GM18907 (cell line): Measurements from ENCODE around the gene LARP4B.

ENCODE experiments used
- ATAC-seq: cut with Tn5 transposase; IDR thresholded peaks from one replicate; pipeline ENCODE4 v1.9.1; 2021; ENCODE audit warnings: mild to moderate bottlenecking, moderate library complexity; ENCODE audit not compliant: unreplicated experiment

LARP4B gene

DNA sequence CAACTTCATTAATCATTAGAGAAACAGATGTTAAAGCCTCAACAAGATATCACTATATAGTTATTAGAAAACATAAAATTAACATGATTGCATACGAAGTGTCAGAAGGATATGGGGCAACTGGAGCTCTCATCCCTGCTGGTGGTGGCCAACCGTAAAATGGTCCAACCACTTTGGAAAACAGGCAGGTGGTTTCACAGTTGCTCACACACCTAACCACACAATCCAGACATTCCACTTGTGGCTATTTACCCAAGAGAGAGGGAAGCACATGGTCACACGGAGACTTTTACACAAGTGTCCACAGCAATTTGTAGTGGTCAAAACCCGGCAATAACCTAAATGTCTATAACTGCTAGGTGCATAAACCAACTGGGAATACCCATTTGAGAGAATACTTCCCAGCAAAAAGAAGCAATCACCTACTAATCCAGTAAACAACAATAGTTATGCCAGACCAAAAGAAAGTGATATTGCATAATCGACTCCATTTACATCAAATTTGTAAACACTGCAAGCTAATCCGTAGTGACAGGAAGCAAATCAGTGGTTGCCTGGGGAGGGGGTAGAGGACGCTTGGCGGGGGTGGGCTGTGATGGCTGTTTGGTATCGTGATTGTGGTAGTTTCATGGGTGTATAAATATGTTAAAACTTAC lies 91.8 kb downstream of the LARP4B start:
- ATAC-seq = no peak

GRCh38 chr10:836782-837181 lies 94.7 kb downstream of the LARP4B start:
- ATAC-seq = no peak

- ATAC-seq = no peak
These were observed 97.0 kb downstream of the LARP4B start for GRCh38 chr10:834493-834892.

DNA sequence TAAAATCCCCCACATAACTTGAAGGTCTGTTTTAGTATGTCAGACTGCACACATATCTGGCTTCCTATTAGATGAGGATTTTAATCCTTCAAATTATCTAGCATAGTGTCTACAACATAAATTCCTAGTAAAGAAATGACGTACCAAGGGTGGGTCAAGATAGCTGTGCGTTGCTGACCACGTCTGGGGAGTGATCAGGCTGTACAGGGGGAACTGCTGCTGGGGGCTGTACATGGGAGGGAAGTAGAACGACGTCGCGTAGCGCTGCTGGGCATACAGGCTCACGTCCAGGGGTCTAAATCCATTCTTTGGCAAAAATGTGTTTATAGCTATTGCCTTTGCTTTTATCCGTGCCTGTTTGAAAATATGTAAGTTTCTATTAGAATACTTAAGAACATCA lies 102.3 kb downstream of the LARP4B start:
- ATAC-seq = no peak

DNA sequence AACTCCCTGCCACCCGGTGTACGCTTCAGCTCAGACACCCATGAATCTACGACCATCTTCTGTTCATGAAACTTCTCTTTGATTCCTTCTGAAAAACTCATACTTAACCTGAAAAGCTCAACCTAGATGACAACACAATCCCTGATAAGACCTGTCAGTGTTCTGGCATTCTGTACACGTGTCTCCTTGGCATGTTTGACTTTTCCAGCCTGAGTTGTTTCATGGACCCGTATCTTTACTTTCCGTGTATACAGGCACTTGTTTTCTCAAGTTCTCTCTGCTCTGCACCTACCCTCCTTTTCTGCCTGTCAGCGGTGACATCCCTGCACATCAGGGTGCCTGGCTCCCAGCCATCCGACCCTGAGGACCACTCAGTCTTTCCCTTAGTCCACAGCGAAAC lies 103.3 kb downstream of the LARP4B start:
- no peak for ATAC-seq

DNA sequence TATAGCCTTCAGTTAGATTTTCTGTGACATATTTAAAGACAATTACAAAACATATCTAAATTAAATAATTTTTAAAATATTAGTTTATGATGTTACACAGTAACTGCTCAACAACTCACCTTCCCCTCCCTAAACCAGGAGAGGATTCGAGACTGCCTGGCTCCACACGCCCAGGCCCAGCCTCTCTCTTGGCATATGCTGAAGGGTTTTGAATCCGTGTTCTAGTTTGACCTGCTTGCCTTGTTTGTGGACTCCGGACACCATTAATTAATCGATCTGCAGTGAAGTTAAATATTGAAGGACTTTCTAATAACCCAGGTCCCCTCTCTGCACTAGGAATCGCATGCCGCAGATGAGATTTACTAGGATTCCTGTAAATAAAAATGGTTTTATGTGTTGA lies 106.6 kb downstream of the LARP4B start:
- no peak for ATAC-seq

DNA sequence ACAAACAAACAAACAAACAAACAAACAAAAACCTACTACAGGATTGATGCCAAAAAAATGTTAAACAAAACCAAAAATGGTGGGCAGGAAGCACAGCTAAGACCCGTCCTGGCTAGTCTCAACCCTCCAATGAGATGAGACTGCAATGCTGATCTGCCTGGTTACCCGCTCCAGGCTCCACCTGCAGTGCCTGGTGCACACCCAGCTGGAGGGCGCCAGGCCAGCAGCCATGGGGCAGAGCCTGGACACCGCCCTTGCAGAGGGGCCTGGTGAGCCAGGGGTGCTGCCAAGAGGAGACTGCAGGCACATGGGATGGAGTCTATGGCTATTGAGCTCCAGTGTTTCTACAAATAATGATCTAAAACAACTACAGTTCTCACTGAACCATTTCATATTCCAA lies 107.0 kb downstream of the LARP4B start:
- ATAC-seq = no peak

DNA sequence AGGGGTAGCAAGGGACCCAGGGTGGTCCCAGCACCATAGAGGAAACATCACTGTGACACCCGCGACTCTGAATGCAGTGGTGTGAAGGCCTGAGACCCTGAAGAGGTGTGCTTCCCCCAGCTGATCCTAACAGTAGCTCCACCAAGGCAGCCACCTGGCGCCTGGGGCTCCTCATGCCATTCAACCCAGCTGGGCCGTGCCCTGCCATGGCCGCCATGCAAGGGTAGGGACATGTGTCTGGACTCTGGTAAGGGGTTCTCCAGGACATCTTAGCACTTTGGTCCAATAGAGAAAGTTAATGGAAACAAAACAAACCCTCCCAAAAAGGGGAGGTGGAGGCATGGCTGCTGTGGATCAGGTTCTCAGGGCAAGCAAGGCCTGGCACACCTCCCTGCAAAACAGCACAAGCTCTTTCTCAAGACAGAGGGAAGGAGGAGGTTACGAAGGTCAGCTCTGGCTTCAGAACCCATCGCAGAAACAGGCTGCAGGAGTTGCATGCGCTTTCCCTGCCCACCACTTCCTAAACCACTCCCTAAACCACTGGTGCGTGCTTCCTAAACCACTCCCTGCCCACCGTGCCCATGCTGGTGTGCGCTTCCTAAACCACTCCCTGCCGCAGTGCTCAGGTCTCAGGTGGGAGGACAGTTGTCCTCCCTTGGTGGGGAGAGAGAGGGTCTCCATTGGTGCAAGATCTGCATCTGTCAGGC lies 108.7 kb downstream of the LARP4B start:
- ATAC-seq = no peak

DNA sequence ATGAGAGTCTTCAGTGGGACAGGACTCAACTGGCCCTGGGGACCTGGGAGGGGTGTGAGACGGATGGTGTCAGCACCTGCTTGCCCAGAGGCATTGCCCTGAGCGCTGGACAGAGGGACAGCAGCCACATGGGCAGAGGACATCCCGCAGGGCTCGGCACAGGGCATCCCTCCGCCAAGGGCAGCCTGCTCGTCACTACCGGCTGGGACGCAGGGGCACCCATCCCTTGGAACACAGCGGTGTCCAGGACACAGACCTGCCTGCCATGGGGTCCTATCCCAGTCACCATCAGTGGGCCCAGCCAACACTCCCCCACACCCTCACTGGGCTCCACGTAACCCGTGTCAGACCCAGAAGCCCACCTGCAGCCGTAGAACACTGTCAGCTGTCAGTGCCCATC lies 109.3 kb downstream of the LARP4B start:
- no peak for ATAC-seq

- ATAC-seq = no peak
These were observed 110.2 kb downstream of the LARP4B start for GRCh38 chr10:821322-821721.

DNA sequence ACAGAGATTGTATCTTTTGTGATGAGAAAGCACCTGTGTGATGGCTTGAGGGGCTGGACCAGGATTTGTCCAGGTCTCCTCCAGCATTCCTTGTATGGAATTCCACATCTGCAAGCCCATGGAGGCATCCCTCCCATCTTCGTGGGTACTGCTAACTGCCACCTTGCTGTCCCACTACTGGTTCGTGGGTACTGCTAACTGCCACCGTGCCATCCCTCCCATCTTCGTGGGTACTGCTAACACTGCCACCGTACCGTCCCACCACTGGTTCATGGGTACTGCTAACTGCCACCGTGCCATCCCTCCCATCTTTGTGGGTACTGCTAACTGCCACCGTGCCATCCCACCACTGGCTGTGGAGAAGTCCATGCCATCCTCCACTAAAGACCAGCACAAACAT lies 111.7 kb downstream of the LARP4B start:
- ATAC-seq = no peak

DNA sequence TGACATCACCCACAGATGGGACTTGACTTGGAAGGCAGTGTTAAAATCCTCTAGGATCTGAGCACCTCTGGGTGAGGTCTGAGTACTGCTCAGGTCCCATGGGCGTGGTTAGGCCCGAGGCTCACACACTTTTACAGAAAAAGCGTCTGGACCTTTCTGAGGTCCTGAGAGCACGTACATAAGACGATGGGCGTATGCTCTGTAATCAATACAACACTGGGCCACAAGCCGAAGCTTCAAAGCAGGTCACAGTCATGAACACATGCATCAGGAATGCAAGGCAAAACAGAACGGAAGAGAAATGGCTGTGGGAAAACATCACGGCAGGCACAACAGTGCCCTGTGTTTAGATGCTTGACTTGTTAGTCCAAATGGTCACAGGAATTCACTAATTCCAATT lies 112.2 kb downstream of the LARP4B start:
- no peak for ATAC-seq

GRCh38 chr10:818526-819220 lies 112.8 kb downstream of the LARP4B start:
- ATAC-seq = peak; percentile 44

GRCh38 chr10:818010-818409 lies 113.5 kb downstream of the LARP4B start:
- ATAC-seq = no peak

DNA sequence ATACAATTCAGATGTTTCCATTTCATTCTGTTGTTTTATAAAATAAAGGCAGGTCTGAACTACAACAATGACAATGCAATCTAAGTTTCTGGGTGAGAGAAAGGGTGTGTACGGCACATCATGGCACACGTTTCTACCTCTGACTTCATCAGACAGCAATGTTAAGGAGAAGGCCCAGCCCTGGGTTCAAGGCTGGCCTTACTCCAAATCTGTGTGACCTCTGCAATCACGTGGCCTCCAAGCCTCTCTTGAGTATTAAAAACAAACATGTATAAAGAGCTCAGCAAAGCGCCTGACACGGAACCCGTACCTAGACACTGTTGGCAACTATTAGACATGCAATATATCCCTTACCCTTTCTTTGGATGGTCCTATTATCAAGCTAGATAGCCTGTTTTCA lies 114.1 kb downstream of the LARP4B start:
- no peak for ATAC-seq

GRCh38 chr10:816958-817357 lies 114.5 kb downstream of the LARP4B start:
- no peak for ATAC-seq

DNA sequence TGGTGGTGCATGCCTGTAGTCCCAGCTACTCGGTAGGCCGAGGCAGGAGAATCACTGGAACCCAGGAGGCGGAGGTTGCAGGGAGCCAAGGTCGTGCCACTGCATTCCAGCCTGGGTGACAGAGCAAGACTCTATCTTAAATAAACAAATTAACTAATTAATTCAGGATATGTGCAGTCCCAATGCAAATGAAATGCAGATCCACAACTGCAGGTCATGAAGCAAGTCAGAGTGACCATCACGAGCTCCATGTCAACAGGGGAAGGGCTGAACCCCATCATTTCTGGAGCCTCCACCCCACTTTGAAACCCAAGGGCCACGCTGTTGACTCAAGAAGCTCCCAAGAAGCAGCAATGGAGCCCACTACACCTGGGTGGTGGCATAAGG lies 115.4 kb downstream of the LARP4B start:
- no peak for ATAC-seq

DNA sequence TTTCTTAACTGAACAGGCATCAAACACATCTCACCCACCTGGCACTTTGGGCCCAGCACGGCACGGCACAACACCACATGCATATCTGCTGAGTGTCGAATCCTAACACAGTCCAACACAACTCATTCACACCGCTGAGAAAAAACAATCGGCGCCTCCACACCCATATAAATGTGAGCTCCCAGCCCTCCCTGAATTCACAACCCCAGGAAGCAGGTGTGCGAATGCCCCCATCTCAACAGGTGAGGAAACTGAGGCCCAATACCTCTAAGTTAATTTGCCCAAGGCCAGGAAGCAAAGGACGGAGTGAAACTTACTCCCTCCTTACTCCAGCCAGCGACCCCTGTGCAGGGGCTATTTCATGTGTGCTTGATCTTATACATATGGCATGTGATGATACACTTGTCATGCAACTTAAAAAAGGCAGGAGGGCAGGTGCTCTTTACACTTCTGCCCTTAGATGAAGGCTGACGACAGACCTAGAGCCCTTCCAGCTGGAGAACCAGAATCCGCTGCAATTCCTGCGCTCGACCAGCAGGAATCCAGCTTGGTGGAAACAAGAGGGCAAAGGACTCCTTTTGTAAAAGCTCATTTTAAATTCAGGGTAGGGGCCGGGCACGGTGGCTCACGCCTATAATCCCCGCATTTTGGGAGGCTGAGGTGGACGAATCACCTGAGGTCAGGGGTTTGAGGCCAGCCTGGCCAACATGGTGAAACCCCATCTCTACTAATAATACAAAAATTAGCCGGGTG lies 116.0 kb downstream of the LARP4B start:
- no peak for ATAC-seq

DNA sequence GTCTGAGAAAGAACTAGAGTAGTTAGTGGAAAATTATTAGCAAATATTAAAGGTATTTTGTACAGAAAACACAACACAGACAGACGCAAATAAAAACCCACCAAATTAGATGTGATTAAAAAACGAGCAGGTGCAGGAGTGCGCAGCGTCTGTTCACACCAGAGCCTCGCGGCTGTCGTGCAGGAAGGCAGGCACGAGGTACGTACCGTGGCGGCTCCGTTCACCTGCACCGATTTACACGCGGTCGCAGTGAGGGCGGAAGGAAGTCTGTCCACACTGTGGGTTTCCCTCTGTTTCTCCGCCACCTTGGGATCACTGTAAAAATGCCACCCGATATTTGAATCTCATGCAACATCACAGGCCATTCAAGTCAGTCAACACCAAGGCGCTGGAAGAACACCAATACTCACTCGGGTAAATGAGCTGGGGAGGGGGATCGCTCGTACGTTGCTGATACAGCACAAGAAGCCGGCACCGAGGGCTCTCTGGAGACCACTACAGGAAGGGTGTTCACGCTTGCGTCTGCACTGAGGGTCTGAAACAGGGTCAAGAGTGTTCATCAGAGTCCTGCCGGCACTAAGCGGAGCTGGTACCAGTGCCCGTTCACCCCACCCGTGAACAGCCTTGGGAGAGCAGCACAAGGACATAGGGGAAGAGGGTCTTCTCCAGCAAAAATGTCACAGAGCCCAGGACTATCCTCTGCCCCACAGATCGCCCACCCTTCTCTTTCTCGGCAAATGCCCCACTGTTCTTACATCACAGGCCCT lies 116.8 kb downstream of the LARP4B start:
- no peak for ATAC-seq

DNA sequence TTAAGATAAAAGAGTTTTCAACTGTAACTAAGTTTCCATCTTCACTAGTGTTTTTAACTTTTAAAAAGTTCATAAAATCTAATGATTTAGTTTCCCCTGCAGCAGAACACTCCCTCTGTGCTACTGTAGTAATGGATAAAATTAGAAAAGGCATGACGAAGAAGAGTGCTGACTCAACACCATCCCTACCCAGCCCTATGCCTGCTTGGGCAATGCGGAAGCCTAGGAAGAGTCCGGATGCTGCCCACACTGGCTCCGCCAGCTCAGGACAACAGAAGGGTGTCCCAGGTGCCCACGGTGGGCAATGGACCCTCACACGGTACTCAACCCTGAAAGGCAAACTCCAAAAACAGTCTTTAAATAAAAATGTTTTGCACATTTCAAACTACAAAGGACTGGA lies 118.2 kb downstream of the LARP4B start:
- ATAC-seq = no peak

DNA sequence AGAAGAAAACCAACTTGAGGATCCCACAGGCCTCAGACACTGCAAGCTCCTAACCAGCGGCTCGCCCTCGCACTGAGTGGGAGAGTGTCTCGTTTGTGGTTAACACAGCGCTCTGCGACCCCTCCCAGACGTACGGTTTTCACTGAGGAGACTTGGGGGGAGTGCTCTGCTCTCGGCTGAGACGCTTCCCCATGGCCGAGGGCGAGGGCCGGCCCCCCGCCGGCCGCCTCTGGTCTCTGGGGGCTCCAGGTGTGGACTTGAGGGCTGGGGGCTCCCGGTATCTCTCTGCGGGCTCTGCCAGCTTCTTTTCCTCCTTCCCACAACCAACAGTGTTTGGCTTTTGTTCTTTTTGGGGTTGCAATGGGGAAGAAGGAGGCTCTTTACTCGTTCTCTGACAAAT lies 118.7 kb downstream of the LARP4B start:
- no peak for ATAC-seq
